Stimulated activated CD8-positive, alpha-beta memory T cell treated with anti-CD3 and anti-CD28 coated beads, Interleukin-15, amount 100 ng/mL, for 4 hours (primary cell): ENCODE data around the gene HOXD12.

ENCODE experiments used
- DNase-seq, 2 donors: peaks; one replicate each; pipeline ENCODE4 v3.0.0-alpha.2; 2020; ENCODE audit warnings: low read depth in 2 of 2

The HOXD12 gene

GRCh38 chr2:176099728-176100546, at the start of gene HOXD12:
HOXD12 (plus strand) TSS chr2:176099795; CDS start chr2:176099802, 7 bp downstream.
- no peak for DNase-seq

- no peak for DNase-seq
Measured at GRCh38 chr2:176056406-176056805, 43.2 kb upstream of the HOXD12 start.

GRCh38 chr2:176063958-176064357, 35.6 kb upstream of the HOXD12 start:
- DNase-seq, result no peak

- no peak for DNase-seq
Measured at GRCh38 chr2:176066645-176067588, 32.7 kb upstream of the HOXD12 start.

GRCh38 chr2:176067589-176068418, 31.8 kb upstream of the HOXD12 start:
- DNase-seq, result no peak

GRCh38 chr2:176068419-176068832, 31.2 kb upstream of the HOXD12 start:
- no peak for DNase-seq

GRCh38 chr2:176071330-176072291, 28.0 kb upstream of the HOXD12 start:
- no peak for DNase-seq

GRCh38 chr2:176072292-176072669, 27.3 kb upstream of the HOXD12 start:
- no peak for DNase-seq

GRCh38 chr2:176072951-176073904, 26.4 kb upstream of the HOXD12 start:
- DNase-seq, result no peak

GRCh38 chr2:176074919-176075425, 24.6 kb upstream of the HOXD12 start:
- no peak for DNase-seq

- DNase-seq, result no peak
Measured at GRCh38 chr2:176075481-176075880, 24.1 kb upstream of the HOXD12 start.

- no peak for DNase-seq
Measured at GRCh38 chr2:176076063-176076462, 23.5 kb upstream of the HOXD12 start.

- DNase-seq, result no peak
Measured at GRCh38 chr2:176076796-176077195, 22.8 kb upstream of the HOXD12 start.

- DNase-seq, result no peak
Measured at GRCh38 chr2:176078541-176079284, 20.9 kb upstream of the HOXD12 start.

- DNase-seq, result no peak
Measured at GRCh38 chr2:176079285-176079830, 20.2 kb upstream of the HOXD12 start.

GRCh38 chr2:176079831-176080539, 19.6 kb upstream of the HOXD12 start:
- DNase-seq, result no peak

GRCh38 chr2:176080540-176081375, 18.8 kb upstream of the HOXD12 start:
- DNase-seq, result no peak
